Measurements from ENCODE around the gene ATG14. TPM values are rescaled to one million over a fixed set of nuclear protein-coding genes. Genes with fewer than 3 reads are reported as not detected.
A peak's percentile ranks its signal among the peaks of the same experiment; 100 is the strongest.

Gene ATG14
- polyA plus RNA-seq, 1 experiment, result 9.2 TPM

- POLR2A ChIA-PET, result no interaction called here
- TF ChIP-seq CTCF (IDR thresholded peaks at IDR 0.05; ENCODE audit: insufficient read depth, low read depth, low read length), result no peak
- no peak for DNase-seq (ENCODE audit: low read depth)
- Histone ChIP-seq H3K36me3 (ENCODE audit: control insufficient read depth, insufficient read depth, low read length) (peaks cover 2% of the 10 kb centered on the region; the same call in 1 of the 2 replicates), H3K27me3 (ENCODE audit: control insufficient read depth, insufficient read depth, low read length) (no peaks in the 10 kb centered on the region), H3K4me3 (ENCODE audit: low read depth, low read length) (no peak overlapping the region)
- CTCF ChIA-PET, result interaction anchor here (0.6 kb wide), 1 partner anchor 49 kb away, joined by 4 read pairs; no protein-coding TSS in a partner anchor
Observed at GRCh38 chr14:55404173-55404854, 7.3 kb downstream of the ATG14 start.

- TF ChIP-seq CTCF (IDR thresholded peaks at IDR 0.05; ENCODE audit: insufficient read depth, low read depth, low read length), result no peak
- no peaks in the 10 kb centered on the region for H3K27me3 ChIP-seq (ENCODE audit: control insufficient read depth, insufficient read depth, low read length)
- no peak for DNase-seq (ENCODE audit: low read depth)
- POLR2A ChIA-PET, result no interaction called here
- H3K4me3 ChIP-seq (ENCODE audit: low read depth, low read length), result no peak overlapping the region
- CTCF ChIA-PET, result no interaction called here
- H3K36me3 ChIP-seq (ENCODE audit: control insufficient read depth, insufficient read depth, low read length), result no peaks in the 10 kb centered on the region
Observed at GRCh38 chr14:55401751-55402150, 9.9 kb downstream of the ATG14 start.

- no peak for DNase-seq (ENCODE audit: low read depth)
- ChIA-PET CTCF (no interaction called here), POLR2A (no interaction called here)
- TF ChIP-seq CTCF (IDR thresholded peaks at IDR 0.05; ENCODE audit: insufficient read depth, low read depth, low read length), result no peak
- no peaks in the 10 kb centered on the region for H3K27me3 ChIP-seq (ENCODE audit: control insufficient read depth, insufficient read depth, low read length)
- no peak overlapping the region for H3K4me3 ChIP-seq (ENCODE audit: low read depth, low read length)
- peaks cover 4% of the 10 kb centered on the region; the same call in 1 of the 2 replicates for H3K36me3 ChIP-seq (ENCODE audit: control insufficient read depth, insufficient read depth, low read length)
Observed at GRCh38 chr14:55399852-55400251, 11.8 kb downstream of the ATG14 start.

GRCh38 chr14:55399183-55399582, 12.4 kb downstream of the ATG14 start:
- no peak for TF ChIP-seq CTCF (IDR thresholded peaks at IDR 0.05; ENCODE audit: insufficient read depth, low read depth, low read length)
- POLR2A ChIA-PET, result no interaction called here
- H3K4me3 ChIP-seq (ENCODE audit: low read depth, low read length), result no peak overlapping the region
- DNase-seq (ENCODE audit: low read depth), result no peak
- H3K36me3 ChIP-seq (ENCODE audit: control insufficient read depth, insufficient read depth, low read length), result peaks cover 4% of the 10 kb centered on the region; the same call in 1 of the 2 replicates
- H3K27me3 ChIP-seq (ENCODE audit: control insufficient read depth, insufficient read depth, low read length), result no peaks in the 10 kb centered on the region
- CTCF ChIA-PET, result no interaction called here

- DNase-seq (ENCODE audit: low read depth), result peak; percentile 91
Observed at GRCh38 chr14:55398679-55399078, 13.0 kb downstream of the ATG14 start.

More at GRCh38 chr14:55398679-55399078, 13.0 kb downstream of the ATG14 start:
- Histone ChIP-seq H3K4me3 (ENCODE audit: low read depth, low read length) (no peak overlapping the region), H3K27me3 (ENCODE audit: control insufficient read depth, insufficient read depth, low read length) (no peaks in the 10 kb centered on the region), H3K36me3 (ENCODE audit: control insufficient read depth, insufficient read depth, low read length) (peaks cover 4% of the 10 kb centered on the region; the same call in 1 of the 2 replicates)
- ChIA-PET POLR2A (no interaction called here), CTCF (no interaction called here)
- TF ChIP-seq CTCF (IDR thresholded peaks at IDR 0.05; ENCODE audit: insufficient read depth, low read depth, low read length), result no peak

All from BJ (cell line).